Upper lobe of right lung (tissue), 1 donor: ENCODE results near the gene MED27. TPM values are rescaled to one million over a fixed set of nuclear protein-coding genes. Genes with fewer than 3 reads are reported as not detected.

Source experiments
- ATAC-seq: fragments of 200-7000 bp; cut with Tn5 transposase; one replicate; pipeline ENCODE4 v1.9.1; 2020; ENCODE audit warnings: mild to moderate bottlenecking, moderate library complexity
- DNase-seq: peaks from one replicate; pipeline ENCODE4 v3.0.0-alpha.2; 2020
- H3K27ac ChIP-seq: fragments of 200-600 bp; one replicate; pipeline ENCODE4 v1.8.0; 2022
- H3K27me3 ChIP-seq: fragments of 200-600 bp; one replicate; pipeline ENCODE4 v1.8.0; 2022; ENCODE audit warnings: mild to moderate bottlenecking
- H3K36me3 ChIP-seq: fragments of 200-600 bp; one replicate; pipeline ENCODE4 v1.8.0; 2022
- H3K4me1 ChIP-seq: fragments of 200-600 bp; one replicate; pipeline ENCODE4 v1.8.0; 2022
- H3K4me3 ChIP-seq: fragments of 200-600 bp; one replicate; pipeline ENCODE4 v1.8.0; 2022; ENCODE audit warnings: mild to moderate bottlenecking
- H3K9me3 ChIP-seq: fragments of 200-600 bp; one replicate; pipeline ENCODE4 v1.8.0; 2022
- CTCF ChIP-seq: fragments of 200-600 bp; IDR thresholded peaks from one replicate; pipeline ENCODE4 v1.8.0; 2022; ENCODE audit warnings: antibody characterized with exemption
- intact Hi-C: fragments of 100-400 bp; cut with DNase I; formaldehyde crosslinking; loops from one replicate; pipeline ENCODE4 v1.11.0; 2022
- total RNA-seq: library from RNA; stranded (reverse); fragmentation: NEBNext Ultra II Directional; extraction: Animal tissue kit (Norgen Biotek cat#: 25700); gene quantifications from one replicate; pipeline ENCODE4 v1.2.1, GENCODE V29; 2021
- donor health status: DM: no; HTN: yes; CAD: no; lungs with severe emphysema.

The MED27 gene
- total RNA-seq, 1 donor from 2014 or later: 14.2 TPM

DNA sequence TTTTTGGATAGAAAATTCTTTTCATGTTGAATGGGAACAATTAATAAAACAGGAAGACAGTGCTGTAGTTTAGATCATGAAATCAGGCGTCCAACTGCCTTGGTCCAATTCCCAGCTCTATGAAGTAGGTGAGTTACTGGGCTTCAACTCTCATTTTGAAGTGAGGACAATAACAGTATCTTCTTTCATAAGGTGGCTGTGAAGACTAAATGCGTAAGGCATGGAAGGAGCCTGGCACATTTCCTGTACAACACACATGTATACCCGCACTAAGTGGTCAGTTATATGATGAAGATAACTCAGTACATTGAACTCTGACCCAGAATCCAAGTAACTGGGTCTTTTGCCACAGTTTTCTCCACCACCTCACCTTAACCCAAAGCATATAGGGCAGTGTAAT lies 120.6 kb downstream of the MED27 start:
- Histone ChIP-seq H3K27me3 (no peaks in the 10 kb centered on the region), H3K9me3 (no peaks in the 10 kb centered on the region), H3K4me1 (no peaks in the 10 kb centered on the region), H3K27ac (no peak overlapping the region), H3K36me3 (no peaks in the 10 kb centered on the region), H3K4me3 (no peak overlapping the region)
- ATAC-seq (no peak), DNase-seq (no peak)
- TF ChIP-seq CTCF: no peak
- intact Hi-C loops: no loop called here

DNA sequence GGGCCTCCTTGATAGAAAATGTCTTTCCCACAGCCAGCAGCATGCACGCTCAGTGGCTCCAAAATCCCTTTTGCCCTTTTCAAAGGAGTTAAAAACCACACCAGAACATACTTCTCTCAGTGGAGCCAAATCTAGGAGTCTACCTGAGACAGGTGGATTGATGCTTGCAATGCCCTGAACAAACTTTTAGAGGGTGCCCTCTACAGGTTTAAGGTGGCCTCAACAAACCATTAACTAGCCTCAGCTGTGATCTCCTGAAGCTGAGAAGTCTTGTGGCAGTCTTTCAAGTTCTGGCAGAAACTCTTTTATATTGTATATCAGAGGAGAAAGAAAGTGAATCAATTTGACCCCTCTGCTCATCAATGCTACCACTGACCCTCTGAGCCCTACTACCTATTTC lies 125.4 kb downstream of the MED27 start:
- ATAC-seq (no peak), DNase-seq (no peak)
- Histone ChIP-seq H3K4me3 (no peak overlapping the region), H3K9me3 (no peaks in the 10 kb centered on the region), H3K4me1 (peaks cover 3% of the 10 kb centered on the region), H3K27me3 (no peaks in the 10 kb centered on the region), H3K27ac (no peak overlapping the region), H3K36me3 (no peaks in the 10 kb centered on the region)
- TF ChIP-seq CTCF: no peak
- intact Hi-C loops: no loop called here

- peak; percentile 66 for ATAC-seq
- intact Hi-C loops: no loop called here
- no peaks in the 10 kb centered on the region for H3K9me3 ChIP-seq
Measured at GRCh38 chr9:131951905-131952304, 127.8 kb downstream of the MED27 start.

DNA sequence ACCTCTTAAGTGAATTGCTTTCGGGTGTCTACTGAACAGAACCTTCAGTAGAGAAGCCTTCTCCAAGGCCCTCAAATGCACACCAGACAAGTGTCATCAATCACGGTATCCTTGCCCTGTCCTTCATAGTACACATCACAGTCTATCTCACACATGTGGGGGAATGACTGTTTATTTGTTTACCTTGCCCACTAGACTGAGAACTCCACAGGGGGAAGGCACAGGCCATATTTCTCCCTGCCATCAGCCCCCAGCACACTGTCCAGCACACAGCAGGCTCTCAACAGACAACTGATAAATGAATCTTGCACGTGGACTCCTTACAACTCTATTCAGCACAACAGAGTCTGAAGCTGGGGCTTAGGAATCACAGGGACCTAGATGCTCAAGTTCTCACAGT lies 128.5 kb downstream of the MED27 start:
- DNase-seq (no peak), ATAC-seq (no peak)
- no peak for TF ChIP-seq CTCF
- H3K36me3 ChIP-seq: no peaks in the 10 kb centered on the region
- intact Hi-C loops: no loop called here
- H3K27ac ChIP-seq: no peak overlapping the region
- no peak overlapping the region for H3K4me3 ChIP-seq
- H3K27me3 ChIP-seq: no peaks in the 10 kb centered on the region
- no peaks in the 10 kb centered on the region for H3K9me3 ChIP-seq
- H3K4me1 ChIP-seq: peaks cover 3% of the 10 kb centered on the region

More at GRCh38 chr9:131951905-131952304, 127.8 kb downstream of the MED27 start:
- Histone ChIP-seq H3K4me3 (no peak overlapping the region), H3K4me1 (peaks cover 3% of the 10 kb centered on the region), H3K27ac (no peak overlapping the region), H3K36me3 (no peaks in the 10 kb centered on the region), H3K27me3 (no peaks in the 10 kb centered on the region)
- no peak for TF ChIP-seq CTCF
- DNase-seq: no peak

DNA sequence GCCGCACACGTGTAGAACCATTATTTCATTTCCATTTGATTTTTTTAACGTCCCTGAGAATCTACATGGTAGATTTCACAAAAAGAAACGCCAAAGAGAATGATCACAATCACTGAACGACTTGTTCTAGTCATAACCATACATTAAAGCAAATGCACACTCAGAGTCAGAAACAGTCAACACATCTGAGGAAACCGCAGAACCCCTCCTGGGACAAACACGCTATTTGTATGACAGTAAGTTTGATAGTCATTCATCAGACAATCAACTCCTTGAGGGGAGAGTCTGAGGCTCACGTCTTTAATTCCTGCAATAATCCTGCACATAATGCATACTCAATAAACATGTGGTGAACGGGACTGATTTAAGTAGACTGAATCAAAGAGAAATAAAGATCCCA lies 129.2 kb downstream of the MED27 start:
- TF ChIP-seq CTCF: no peak
- no peak for ATAC-seq

GRCh38 chr9:131946180-131946579 lies 133.5 kb downstream of the MED27 start:
- DNase-seq: no peak
- Histone ChIP-seq H3K27me3 (no peaks in the 10 kb centered on the region), H3K36me3 (no peaks in the 10 kb centered on the region), H3K4me3 (no peak overlapping the region), H3K27ac (no peak overlapping the region), H3K9me3 (no peaks in the 10 kb centered on the region), H3K4me1 (no peaks in the 10 kb centered on the region)
- intact Hi-C loops: no loop called here
- ATAC-seq: peak; percentile 46
- no peak for TF ChIP-seq CTCF

More for the DNA sequence above, 129.2 kb downstream of the MED27 start:
- Histone ChIP-seq H3K27ac (no peak overlapping the region), H3K4me1 (peaks cover 3% of the 10 kb centered on the region), H3K27me3 (no peaks in the 10 kb centered on the region), H3K4me3 (no peak overlapping the region), H3K9me3 (no peaks in the 10 kb centered on the region), H3K36me3 (no peaks in the 10 kb centered on the region)
- intact Hi-C loops: no loop called here
- DNase-seq: no peak
